H1 (cell line): ENCODE results near the gene TPH2. TPM values are rescaled to one million over a fixed set of nuclear protein-coding genes. Genes with fewer than 3 reads are reported as not detected.

ENCODE experiments used
- CTCF ChIA-PET: fragments of 300-600 bp; sonication (Branson Sonifier 250); formaldehyde crosslinking; loops from one replicate; lab custom pipeline; 2021; ENCODE audit not compliant: partially characterized antibody; lab: Charles Lee
- POLR2A ChIA-PET: fragments of 300-600 bp; sonication (Branson Sonifier 250); formaldehyde crosslinking; loops from one replicate; lab custom pipeline; 2021; ENCODE audit warnings: inconsistent platforms; ENCODE audit not compliant: partially characterized antibody; lab: Charles Lee
- DNase-seq, 2 experiments: peaks; one replicate each; pipeline versions ENCODE4 v3.0.0 to v3.0.0-alpha.2; 2010 to 2022; ENCODE audit warnings: low spot score in 2 of 2, low read depth in 1 of 2, mixed read lengths in 1 of 2
- FAIRE-seq: peaks from 2 replicates; lab custom pipeline; 2011; peaks lifted over from hg19 to GRCh38; lab: Jason Lieb, UNC
- H2AFZ ChIP-seq: 2 replicates; pipeline ENCODE4 v1.8.1; 2012; ENCODE audit warnings: low read length, inconsistent platforms
- H2AK5ac ChIP-seq: 2 replicates; pipeline ENCODE4 v1.6.1; 2013; ENCODE audit warnings: low read depth, low read length
- H2BK120ac ChIP-seq: replicated peaks from 2 replicates; pipeline ENCODE3; 2013; ENCODE audit warnings: low read depth, low read length, inconsistent platforms
- H2BK12ac ChIP-seq: 2 replicates; pipeline ENCODE4 v1.6.1; 2013; ENCODE audit warnings: low read depth, low read length
- H2BK15ac ChIP-seq: 2 replicates; pipeline ENCODE4 v1.6.1; 2013; ENCODE audit warnings: low read length
- H2BK20ac ChIP-seq: 2 replicates; pipeline ENCODE4 v1.6.1; 2013; ENCODE audit warnings: low read length
- H2BK5ac ChIP-seq: 2 replicates; pipeline ENCODE4 v1.6.1; 2013; ENCODE audit warnings: low read depth, low read length
- H3K14ac ChIP-seq: 2 replicates; pipeline ENCODE4 v1.6.1; 2013; ENCODE audit warnings: inconsistent platforms; ENCODE audit not compliant: insufficient read length
- H3K18ac ChIP-seq: 2 replicates; pipeline ENCODE4 v1.6.1; 2013; ENCODE audit warnings: low read length; ENCODE audit errors: extremely low read depth
- H3K23ac ChIP-seq: 2 replicates; pipeline ENCODE4 v1.6.1; 2013; ENCODE audit warnings: inconsistent platforms; ENCODE audit not compliant: insufficient read length
- H3K23me2 ChIP-seq: 2 replicates; pipeline ENCODE4 v1.6.1; 2013; ENCODE audit warnings: low read depth, low read length
- H3K27ac ChIP-seq: 2 replicates; pipeline ENCODE4 v1.6.1; 2011; ENCODE audit warnings: low read depth, low read length, inconsistent platforms
- H3K27me3 ChIP-seq, 4 experiments: replicated peaks in 1 of 4; 1 replicate in 1 of 4; 2 replicates in 3 of 4; pipeline versions ENCODE4 v1.6.1 to v1.8.1; 2011 to 2013; ENCODE audit warnings: low read length in 3 of 4, mild to moderate bottlenecking in 3 of 4, inconsistent platforms in 2 of 4, mixed read lengths in 2 of 4, moderate library complexity in 1 of 4; ENCODE audit not compliant: control insufficient read depth in 3 of 4, insufficient read depth in 3 of 4; ENCODE audit errors: extremely low read depth in 1 of 4
- H3K36me3 ChIP-seq, 4 experiments: 2 replicates each; pipeline versions ENCODE4 v1.6.1 to v1.8.1; 2011 to 2013; ENCODE audit warnings: mild to moderate bottlenecking in 4 of 4, low read length in 3 of 4, moderate library complexity in 2 of 4, control low read depth in 1 of 4, inconsistent platforms in 1 of 4; ENCODE audit not compliant: insufficient read depth in 4 of 4, control insufficient read depth in 2 of 4
- H3K4ac ChIP-seq: replicated peaks from 2 replicates; pipeline ENCODE3; 2013; ENCODE audit warnings: low read length, low read depth, mixed read lengths, inconsistent platforms; ENCODE audit not compliant: insufficient read length
- H3K4me1 ChIP-seq, 4 experiments: replicated peaks in 1 of 4; 1 replicate in 1 of 4; 2 replicates in 3 of 4; pipeline versions ENCODE4 v1.6.1 to v1.8.1; 2011 to 2013; ENCODE audit warnings: low read length in 3 of 4, inconsistent platforms in 2 of 4, mixed read lengths in 1 of 4; ENCODE audit not compliant: insufficient read depth in 4 of 4, control insufficient read depth in 3 of 4
- H3K4me2 ChIP-seq, 2 experiments: 2 replicates each; pipeline versions ENCODE4 v1.6.1 to v1.8.1; 2011 to 2013; ENCODE audit warnings: low read depth in 2 of 2, low read length in 2 of 2, control low read depth in 1 of 2, inconsistent platforms in 1 of 2, mild to moderate bottlenecking in 1 of 2; ENCODE audit not compliant: insufficient read depth in 1 of 2
- H3K4me3 ChIP-seq, 4 experiments: fragments of 200-600, 300-600 bp in 1 of 4; sonication (generic), shearing (Covaris generic), sonication (Bioruptor Twin) in 1 of 4; 2 replicates each; pipeline versions ENCODE4 v1.5.1 to v1.8.1; 2011 to 2016; ENCODE audit warnings: low read length in 4 of 4, low read depth in 3 of 4, control low read depth in 2 of 4, inconsistent platforms in 2 of 4, mild to moderate bottlenecking in 2 of 4, mixed read lengths in 1 of 4, moderate library complexity in 1 of 4; ENCODE audit not compliant: insufficient read depth in 2 of 4; ENCODE audit errors: extremely low read depth in 1 of 4
- H3K56ac ChIP-seq: replicated peaks from 2 replicates; pipeline ENCODE3; 2013; ENCODE audit warnings: low read depth, mild to moderate bottlenecking, mixed read lengths, low read length, inconsistent platforms; ENCODE audit not compliant: insufficient read length
- H3K79me1 ChIP-seq: 2 replicates; pipeline ENCODE4 v1.6.1; 2013; ENCODE audit warnings: low read depth, low read length, control low read depth
- H3K79me2 ChIP-seq, 2 experiments: 2 replicates each; pipeline versions ENCODE4 v1.6.1 to v1.8.1; 2012 to 2013; ENCODE audit warnings: low read length in 2 of 2, mild to moderate bottlenecking in 2 of 2, inconsistent platforms in 1 of 2; ENCODE audit not compliant: insufficient read depth in 2 of 2, control insufficient read depth in 1 of 2
- H3K9ac ChIP-seq, 4 experiments: replicated peaks in 1 of 4; 1 replicate in 1 of 4; 2 replicates in 3 of 4; pipeline versions ENCODE4 v1.6.1 to v1.8.1; 2011 to 2013; ENCODE audit warnings: low read depth in 3 of 4, low read length in 3 of 4, control low read depth in 2 of 4, mild to moderate bottlenecking in 2 of 4, moderate library complexity in 2 of 4, inconsistent platforms in 1 of 4; ENCODE audit errors: extremely low read depth in 1 of 4
- H3K9me3 ChIP-seq, 2 experiments: 2 replicates each; pipeline versions ENCODE4 v1.6.1 to v1.8.1; 2012 to 2013; ENCODE audit warnings: mild to moderate bottlenecking in 2 of 2, moderate library complexity in 2 of 2, control low read depth in 1 of 2, inconsistent platforms in 1 of 2, low read depth in 1 of 2, low read length in 1 of 2, mixed read lengths in 1 of 2; ENCODE audit not compliant: insufficient read depth in 2 of 2
- H4K20me1 ChIP-seq, 2 experiments: replicated peaks in 1 of 2; 2 replicates each; pipeline versions ENCODE3 to v1.8.1; 2011 to 2013; ENCODE audit warnings: inconsistent platforms in 2 of 2, low read length in 2 of 2, mild to moderate bottlenecking in 1 of 2; ENCODE audit not compliant: insufficient read depth in 2 of 2, control insufficient read depth in 1 of 2
- H4K5ac ChIP-seq: 2 replicates; pipeline ENCODE4 v1.6.1; 2013; ENCODE audit warnings: low read length, low read depth, mixed read lengths, inconsistent platforms; ENCODE audit not compliant: insufficient read length
- H4K8ac ChIP-seq: 2 replicates; pipeline ENCODE4 v1.8.0; 2013; ENCODE audit warnings: mild to moderate bottlenecking, moderate library complexity, low read length, inconsistent platforms; ENCODE audit not compliant: insufficient read depth; ENCODE audit errors: extremely low read depth
- H4K91ac ChIP-seq: replicated peaks from 2 replicates; pipeline ENCODE3; 2013; ENCODE audit warnings: low read length, mixed read lengths, inconsistent platforms; ENCODE audit not compliant: insufficient read length
- TBP ChIP-seq: IDR thresholded peaks from 2 replicates; pipeline ENCODE4 v1.6.1; 2011; ENCODE audit warnings: low read depth, low read length, improper control_type of control experiment
- WGBS, 2 experiments: shearing (Covaris generic) in 1 of 2; methylation state at CpG; one replicate each; pipeline versions ENCODE4 v1.1.6 to v1.1.7; 2013 to 2015; ENCODE audit warnings: low lambda C conversion rate in 2 of 2, mixed read lengths in 2 of 2, inconsistent platforms in 1 of 2, low coverage in 1 of 2, missing lambda C conversion rate in 1 of 2; ENCODE audit not compliant: insufficient replicate concordance in 2 of 2, insufficient coverage in 1 of 2, insufficient read length in 1 of 2; ENCODE audit errors: extremely low coverage in 1 of 2, missing lambda C conversion rate in 1 of 2; 5-methylcytosine and 5-hydroxymethylcytosine counted together
- polyA plus RNA-seq, 7 experiments: library from polyadenylated mRNA; depleted of rRNA in 3 of 7; stranded (reverse) in 5 of 7; unstranded in 2 of 7; fragments of >200 nt in 5 of 7; fragments of 200-250 nt in 2 of 7; gene quantifications; 1 replicate in 5 of 7; 2 replicates in 1 of 7; 4 replicates in 1 of 7; pipeline versions ENCODE4 v1.2.1 to v1.2.3, GENCODE V29; 2011 to 2013; ENCODE audit warnings: missing spikeins in 2 of 7, mixed read lengths in 2 of 7
- total RNA-seq: library from RNA; stranded (reverse); fragmentation: NEBNext Ultra II Directional; extraction: Animal tissue kit (Norgen Biotek cat#: 25700); gene quantifications from 2 replicates; pipeline ENCODE4 v1.2.1, GENCODE V29; 2021

Gene TPH2
- total and polyA plus RNA-seq, 2 of the 8 experiments (the other 6 are each of a cell fraction or from before 2014, with no cell fraction given) = 0.57 to 1.1 TPM

- Histone ChIP-seq H3K4me1 (no peaks in the 10 kb centered on the region), H3K4me2 (no peak overlapping the region), H3K27me3 (peaks cover 0 to 1% (median 0%) of the 10 kb centered on the region in 4 experiments; a peak in 1 of 7 replicates), H3K14ac (no peak overlapping the region), H3K79me2 (no peaks in the 10 kb centered on the region), H4K8ac (no peak overlapping the region), H4K20me1 (no peaks in the 10 kb centered on the region), H3K9me3 (no peaks in the 10 kb centered on the region), H3K9ac (no peak overlapping the region), H3K79me1 (no peaks in the 10 kb centered on the region), H2AK5ac (no peak overlapping the region; the same call in 1 of the 2 replicates), H3K23ac (no peak overlapping the region), H2BK120ac (no peak overlapping the region), H3K18ac (no peak overlapping the region), H3K27ac (no peak overlapping the region), H4K91ac (no peak overlapping the region), H4K5ac (no peak overlapping the region), H2BK15ac (no peak overlapping the region), H3K56ac (no peak overlapping the region), H2BK20ac (no peak overlapping the region), H3K4ac (no peak overlapping the region), H2BK12ac (no peak overlapping the region), H2BK5ac (no peak overlapping the region), H3K36me3 (no peaks in the 10 kb centered on the region), H2AFZ (no peak overlapping the region), H3K4me3 (no peak overlapping the region), H3K23me2 (no peaks in the 10 kb centered on the region)
- DNase-seq = no peak
- TF ChIP-seq TBP = no peak
- WGBS, 2 experiments = 93% methylated on average over 2 of the region's 2 CpGs; no CpG with 5 or more reads in 1 of the 2 experiments
- ChIA-PET CTCF (interaction anchor here (3.3 kb wide), 1 partner anchor 10 kb away, joined by 11 read pairs; no protein-coding TSS in a partner anchor), POLR2A (no interaction called here)
- no peak for FAIRE-seq
Observed at GRCh38 chr12:72006766-72007165, 68.1 kb downstream of the TPH2 start.
